DND-41 (cell line): Measurements from ENCODE around the gene MMS22L.

Experiments
- ATAC-seq: fragments of 200-7000 bp; cut with Tn5 transposase; 3 replicates; pipeline ENCODE4 v1.9.1; 2021; ENCODE audit warnings: low read depth; ENCODE audit not compliant: insufficient read depth
- DNase-seq: peaks from one replicate; pipeline ENCODE4 v3.0.0-alpha.2; 2020
- H2AFZ ChIP-seq: 2 replicates; pipeline ENCODE4 v1.6.0; 2012; ENCODE audit warnings: low read depth, low read length
- H3K27ac ChIP-seq: 2 replicates; pipeline ENCODE4 v1.5.1; 2012; ENCODE audit warnings: low read length, inconsistent platforms
- H3K27me3 ChIP-seq: fragments of 200-600 bp; sonication (generic); 2 replicates; pipeline ENCODE4 v1.6.0; 2012; ENCODE audit warnings: low read length, mild to moderate bottlenecking, inconsistent platforms; ENCODE audit not compliant: insufficient read depth, poor library complexity
- H3K36me3 ChIP-seq: 2 replicates; pipeline ENCODE4 v1.5.1; 2012; ENCODE audit warnings: low read length, inconsistent platforms; ENCODE audit not compliant: insufficient read depth
- H3K4me1 ChIP-seq: 2 replicates; pipeline ENCODE4 v1.5.1; 2012; ENCODE audit warnings: mild to moderate bottlenecking, low read length; ENCODE audit not compliant: insufficient read depth
- H3K4me2 ChIP-seq: 2 replicates; pipeline ENCODE4 v1.6.0; 2012; ENCODE audit warnings: mild to moderate bottlenecking, moderate library complexity, low read length, inconsistent platforms; ENCODE audit not compliant: insufficient read depth
- H3K4me3 ChIP-seq, 2 experiments: fragments of 200-600 bp in 1 of 2; shearing (Covaris generic) in 1 of 2; 2 replicates each; pipeline ENCODE4 v1.5.1; 2012 to 2016; ENCODE audit warnings: inconsistent platforms in 2 of 2, low read length in 2 of 2, mild to moderate bottlenecking in 2 of 2, low read depth in 1 of 2, moderate library complexity in 1 of 2
- H3K79me2 ChIP-seq: 2 replicates; pipeline ENCODE4 v1.6.0; 2012; ENCODE audit warnings: low read length, inconsistent platforms; ENCODE audit not compliant: insufficient read depth
- H3K9ac ChIP-seq: 2 replicates; pipeline ENCODE4 v1.6.0; 2012; ENCODE audit warnings: low read depth, mild to moderate bottlenecking, inconsistent platforms, low read length, moderate library complexity
- H3K9me3 ChIP-seq: 2 replicates; pipeline ENCODE4 v1.5.1; 2012; ENCODE audit warnings: low read length, moderate library complexity, mild to moderate bottlenecking, inconsistent platforms; ENCODE audit not compliant: insufficient read depth, severe bottlenecking
- H4K20me1 ChIP-seq: 2 replicates; pipeline ENCODE4 v1.6.0; 2012; ENCODE audit warnings: low read length; ENCODE audit not compliant: insufficient read depth
- CTCF ChIP-seq: IDR thresholded peaks from 2 replicates; pipeline ENCODE4 v1.5.1; 2012; ENCODE audit warnings: borderline replicate concordance, low read length, moderate library complexity, mild to moderate bottlenecking; ENCODE audit not compliant: poor library complexity, severe bottlenecking; ENCODE audit errors: extremely low read depth
- EZH2 ChIP-seq: IDR thresholded peaks from 3 replicates; pipeline ENCODE4 v1.6.1; 2012; ENCODE audit warnings: borderline replicate concordance, low read depth, mild to moderate bottlenecking, moderate library complexity, low read length, inconsistent platforms; ENCODE audit not compliant: severe bottlenecking

MMS22L gene

GRCh38 chr6:97215157-97215769 lies 67.8 kb downstream of the MMS22L start:
- peaks cover 41% of the 10 kb centered on the region; the same call in 1 of the 2 replicates for H3K36me3 ChIP-seq
- no peak overlapping the region for H2AFZ ChIP-seq

GRCh38 chr6:97214671-97215070 lies 68.3 kb downstream of the MMS22L start:
- Histone ChIP-seq H2AFZ (no peak overlapping the region), H3K27me3 (no peaks in the 10 kb centered on the region), H3K9ac (no peak overlapping the region), H3K27ac (no peak overlapping the region), H3K36me3 (peaks cover 38% of the 10 kb centered on the region; the same call in 1 of the 2 replicates), H3K9me3 (no peaks in the 10 kb centered on the region), H3K4me1 (no peaks in the 10 kb centered on the region), H3K4me3 (no peak overlapping the region), H4K20me1 (peaks cover 4% of the 10 kb centered on the region; the same call in 1 of the 2 replicates), H3K4me2 (no peak overlapping the region), H3K79me2 (peaks cover 29% of the 10 kb centered on the region)
- ATAC-seq (no peak), DNase-seq (no peak)
- TF ChIP-seq CTCF (no peak), EZH2 (no peak)

More at GRCh38 chr6:97215157-97215769, 67.8 kb downstream of the MMS22L start:
- Histone ChIP-seq H3K4me3 (no peak overlapping the region), H3K27me3 (no peaks in the 10 kb centered on the region), H4K20me1 (peaks cover 4% of the 10 kb centered on the region; the same call in 1 of the 2 replicates), H3K4me1 (no peaks in the 10 kb centered on the region), H3K79me2 (peaks cover 35% of the 10 kb centered on the region), H3K9ac (no peak overlapping the region), H3K9me3 (no peaks in the 10 kb centered on the region), H3K27ac (no peak overlapping the region), H3K4me2 (no peak overlapping the region)
- peak; percentile 34 for TF ChIP-seq CTCF
- no peak for TF ChIP-seq EZH2
- ATAC-seq (peak; percentile 70), DNase-seq (peak; percentile 16)

- Histone ChIP-seq H3K4me1 (0 out of 2 replicates have a peak, but pooled peaks cover 3% of the 10 kb centered on the region), H3K27me3 (no peaks in the 10 kb centered on the region), H2AFZ (no peak overlapping the region), H4K20me1 (peaks cover 12% of the 10 kb centered on the region; the same call in 1 of the 2 replicates), H3K79me2 (peaks cover 37% of the 10 kb centered on the region), H3K9ac (no peak overlapping the region), H3K4me2 (no peak overlapping the region), H3K9me3 (no peaks in the 10 kb centered on the region), H3K4me3 (no peak overlapping the region), H3K36me3 (peaks cover 16% of the 10 kb centered on the region; the same call in 1 of the 2 replicates), H3K27ac (no peak overlapping the region)
- DNase-seq (no peak), ATAC-seq (no peak)
- TF ChIP-seq CTCF (no peak), EZH2 (no peak)
Measured at GRCh38 chr6:97207383-97207782, 75.6 kb downstream of the MMS22L start.
